Measurements from ENCODE around the gene CATSPERD.

CATSPERD gene

DNA sequence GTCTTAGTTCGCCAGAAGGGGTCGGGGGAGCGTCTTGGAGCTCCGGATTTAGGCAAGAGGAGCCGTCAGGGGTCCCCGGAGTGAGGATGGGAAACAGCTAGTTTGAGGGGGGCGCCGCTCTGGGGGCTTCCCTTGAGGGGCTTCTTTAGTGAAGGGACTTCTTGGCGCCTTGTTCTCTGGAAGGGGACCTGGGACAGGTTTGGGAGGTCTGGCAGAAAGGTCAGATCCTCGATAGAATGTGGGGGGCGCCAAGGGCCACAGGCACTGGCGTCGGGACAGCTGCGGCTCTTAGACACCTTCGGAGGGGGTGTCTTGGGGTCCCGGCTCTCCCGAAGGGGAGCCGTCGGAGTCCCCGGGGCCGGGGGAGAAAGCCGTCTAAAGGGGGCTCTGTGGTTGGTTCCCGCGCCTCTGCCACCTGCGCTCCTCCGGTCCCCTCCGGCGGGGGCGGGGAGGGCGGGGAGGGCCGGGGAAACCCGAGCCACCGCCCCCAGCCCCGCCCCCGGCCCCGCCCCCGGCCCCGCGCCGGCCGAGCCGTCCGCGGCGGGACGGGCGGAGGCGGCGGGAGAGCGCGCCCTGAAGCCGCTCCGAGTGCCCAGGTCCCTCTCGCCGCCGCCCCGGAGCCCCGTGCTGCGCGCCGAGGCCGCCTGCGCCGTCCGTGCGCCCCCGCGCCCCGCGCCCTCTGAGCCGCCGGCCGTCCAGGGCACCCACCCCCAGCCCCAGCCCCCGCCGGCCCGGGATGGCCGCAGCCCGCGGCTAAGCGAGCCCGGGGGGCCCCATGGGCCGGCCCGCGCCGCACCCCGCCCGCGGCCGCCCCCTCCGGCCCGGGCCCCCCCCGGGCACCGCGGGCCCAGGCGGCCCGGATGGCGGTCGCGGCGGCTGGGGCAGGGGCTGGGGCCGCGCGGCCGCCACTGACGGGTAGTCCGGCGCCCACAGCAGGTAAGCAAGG, 84.4 kb downstream of the CATSPERD start, which contains the start of gene NRTN:
TSS of gene NRTN (plus strand) at position 552 of the 946 bp plus-strand sequence. CDS start 19,099 bp downstream, outside the sequence.
- peak within 1 kb of the TSS; percentile 76 to 83 (median 79) for H3K4me3 Mint-ChIP-seq
- H3K36me3 Mint-ChIP-seq (ENCODE audit: low read depth): no peaks in the 10 kb centered on the region
- TF ChIP-seq, protein P1, sequence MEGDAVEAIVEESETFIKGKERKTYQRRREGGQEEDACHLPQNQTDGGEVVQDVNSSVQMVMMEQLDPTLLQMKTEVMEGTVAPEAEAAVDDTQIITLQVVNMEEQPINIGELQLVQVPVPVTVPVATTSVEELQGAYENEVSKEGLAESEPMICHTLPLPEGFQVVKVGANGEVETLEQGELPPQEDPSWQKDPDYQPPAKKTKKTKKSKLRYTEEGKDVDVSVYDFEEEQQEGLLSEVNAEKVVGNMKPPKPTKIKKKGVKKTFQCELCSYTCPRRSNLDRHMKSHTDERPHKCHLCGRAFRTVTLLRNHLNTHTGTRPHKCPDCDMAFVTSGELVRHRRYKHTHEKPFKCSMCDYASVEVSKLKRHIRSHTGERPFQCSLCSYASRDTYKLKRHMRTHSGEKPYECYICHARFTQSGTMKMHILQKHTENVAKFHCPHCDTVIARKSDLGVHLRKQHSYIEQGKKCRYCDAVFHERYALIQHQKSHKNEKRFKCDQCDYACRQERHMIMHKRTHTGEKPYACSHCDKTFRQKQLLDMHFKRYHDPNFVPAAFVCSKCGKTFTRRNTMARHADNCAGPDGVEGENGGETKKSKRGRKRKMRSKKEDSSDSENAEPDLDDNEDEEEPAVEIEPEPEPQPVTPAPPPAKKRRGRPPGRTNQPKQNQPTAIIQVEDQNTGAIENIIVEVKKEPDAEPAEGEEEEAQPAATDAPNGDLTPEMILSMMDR (IDR thresholded peaks at IDR 0.05; ENCODE audit: unreplicated experiment in 3 of 3): no peak
- H3K4me1 Mint-ChIP-seq: peaks cover 16% of the 10 kb centered on the region
- peak within 1 kb of the TSS in 1 of 3 experiments; percentile 61 for H3K27ac Mint-ChIP-seq
- peaks cover 49% of the 10 kb centered on the region for H3K27me3 Mint-ChIP-seq (ENCODE audit: low read depth)
- no peaks in the 10 kb centered on the region for H3K9me3 Mint-ChIP-seq

GRCh38 chr19:5805462-5806132, 85.2 kb downstream of the CATSPERD start:
- Mint-ChIP-seq H3K4me1 (peaks cover 16% of the 10 kb centered on the region), H3K9me3 (no peaks in the 10 kb centered on the region), H3K27me3 (ENCODE audit: low read depth) (peaks cover 49% of the 10 kb centered on the region), H3K4me3 (peak overlapping the region; percentile 53 to 68 (median 65)), H3K27ac (no peak overlapping the region), H3K36me3 (ENCODE audit: low read depth) (no peaks in the 10 kb centered on the region)
- TF ChIP-seq, protein P1 (IDR thresholded peaks at IDR 0.05; ENCODE audit: unreplicated experiment in 3 of 3): peak; percentile 71 to 81 (median 71)

DNA sequence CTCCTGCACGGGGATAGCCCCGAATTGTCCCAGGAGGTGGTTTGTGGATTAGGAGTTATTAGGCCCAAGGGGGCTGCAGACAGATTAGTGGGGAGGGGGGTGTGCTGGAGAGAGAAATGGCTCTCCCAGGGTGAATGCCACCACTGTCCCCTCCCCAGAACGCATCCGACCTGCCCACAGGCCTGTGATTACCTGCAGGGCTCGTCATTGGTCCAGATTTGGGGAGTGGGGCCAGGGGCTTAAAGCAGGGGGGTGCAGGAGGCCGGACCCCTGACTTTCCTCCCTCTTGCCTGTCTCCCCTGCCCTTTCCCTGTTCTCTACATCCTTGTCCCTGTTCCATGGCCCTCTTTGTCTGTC, 85.7 kb downstream of the CATSPERD start:
- TF ChIP-seq, protein P1 (IDR thresholded peaks at IDR 0.05; ENCODE audit: unreplicated experiment in 3 of 3): no peak
- Mint-ChIP-seq H3K27ac (no peak overlapping the region), H3K27me3 (ENCODE audit: low read depth) (peaks cover 49% of the 10 kb centered on the region), H3K9me3 (no peaks in the 10 kb centered on the region), H3K36me3 (ENCODE audit: low read depth) (no peaks in the 10 kb centered on the region), H3K4me3 (peak overlapping the region in 2 of 3 experiments; percentile 57 to 68), H3K4me1 (peaks cover 16% of the 10 kb centered on the region)

DNA sequence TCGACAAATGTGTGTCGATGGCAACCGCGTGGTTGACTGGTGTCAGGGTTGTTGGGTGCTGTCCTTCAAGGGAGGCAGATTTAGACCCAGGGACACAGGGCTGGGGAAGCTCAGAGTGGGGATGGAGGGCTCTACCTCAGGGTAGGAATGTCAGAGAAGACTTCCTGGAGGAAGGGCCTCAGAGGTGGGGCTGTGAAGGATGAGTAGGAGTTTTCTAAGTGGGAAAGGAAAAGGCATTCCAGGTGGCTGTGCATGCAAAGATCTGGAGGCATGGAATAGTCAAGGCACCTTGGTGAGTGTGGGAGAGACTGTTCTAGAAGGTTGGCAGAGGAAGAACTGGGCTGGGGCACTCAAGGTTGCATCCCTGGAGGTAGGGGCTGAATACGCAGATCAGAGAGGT, 86.5 kb downstream of the CATSPERD start:
- Mint-ChIP-seq H3K27ac (peak overlapping the region in 1 of 3 experiments; percentile 5), H3K4me3 (peak overlapping the region in 1 of 3 experiments; percentile 11)

DNA sequence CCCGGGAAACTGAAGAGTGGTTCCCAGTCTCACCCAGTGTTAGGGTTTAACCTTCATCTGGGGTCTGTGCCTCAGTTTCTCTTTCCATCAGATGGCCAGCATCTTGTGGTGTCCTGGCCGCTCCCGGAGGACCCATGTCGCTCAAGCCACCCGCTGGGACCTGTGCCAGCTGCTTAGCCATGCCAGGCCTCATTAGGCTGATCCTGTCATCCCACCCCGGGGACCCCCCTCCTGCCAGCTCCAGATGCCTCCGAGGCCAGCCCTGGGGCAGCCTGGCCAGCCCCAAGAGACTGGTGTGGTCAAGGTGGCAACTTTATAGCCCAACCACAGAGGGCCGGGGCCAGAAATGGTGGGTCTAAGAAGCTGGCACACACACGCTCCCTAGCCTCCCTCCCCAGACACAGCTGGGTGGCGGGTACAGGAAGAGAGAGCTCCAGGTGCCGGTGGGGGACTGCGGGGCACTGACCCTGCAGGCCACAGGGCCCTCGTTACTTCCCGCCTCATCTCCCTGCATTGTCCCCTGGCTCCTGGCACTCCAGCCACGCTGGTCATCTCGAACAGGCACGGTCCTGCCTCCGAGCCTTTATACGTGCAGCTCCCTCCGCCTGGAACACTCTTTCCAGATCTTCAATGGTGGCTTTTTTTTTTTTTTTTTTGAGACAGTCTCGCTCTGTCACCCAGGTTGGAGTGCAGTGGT, 87.8 kb downstream of the CATSPERD start:
- Mint-ChIP-seq H3K4me1 (peaks cover 4% of the 10 kb centered on the region), H3K4me3 (no peak overlapping the region), H3K27ac (no peak overlapping the region), H3K9me3 (no peaks in the 10 kb centered on the region), H3K36me3 (ENCODE audit: low read depth) (no peaks in the 10 kb centered on the region), H3K27me3 (ENCODE audit: low read depth) (peaks cover 47% of the 10 kb centered on the region)
- TF ChIP-seq, protein P1 (IDR thresholded peaks at IDR 0.05; ENCODE audit: unreplicated experiment in 3 of 3): no peak

More for the DNA sequence above, 86.5 kb downstream of the CATSPERD start:
- Mint-ChIP-seq H3K9me3 (no peaks in the 10 kb centered on the region), H3K27me3 (ENCODE audit: low read depth) (peaks cover 49% of the 10 kb centered on the region), H3K36me3 (ENCODE audit: low read depth) (no peaks in the 10 kb centered on the region), H3K4me1 (peaks cover 13% of the 10 kb centered on the region)
- TF ChIP-seq, protein P1 (IDR thresholded peaks at IDR 0.05; ENCODE audit: unreplicated experiment in 3 of 3): no peak

Measured in nephron (organoid).